HG03457 (cell line): ENCODE measurements around the gene ABCA3.

Experiments used
- ATAC-seq: cut with Tn5 transposase; IDR thresholded peaks from one replicate; pipeline ENCODE4 v1.9.1; 2021; ENCODE audit warnings: moderate number of reproducible peaks; ENCODE audit not compliant: unreplicated experiment

ABCA3 gene

GRCh38 chr16:2358811-2359210 is 18.3 kb upstream of the ABCA3 start:
- ATAC-seq: no peak

GRCh38 chr16:2357331-2357730 is 16.8 kb upstream of the ABCA3 start:
- ATAC-seq: no peak

- ATAC-seq: no peak
These were observed 10.0 kb upstream of the ABCA3 start for GRCh38 chr16:2350500-2350899.

GRCh38 chr16:2343211-2343610 is 2.7 kb upstream of the ABCA3 start:
- ATAC-seq: no peak

- ATAC-seq: no peak
These were observed 1.2 kb upstream of the ABCA3 start for GRCh38 chr16:2341456-2342447.

- ATAC-seq: peak; percentile 24
These were observed 725 bp downstream of the ABCA3 start for GRCh38 chr16:2339521-2340484.

- no peak for ATAC-seq
These were observed 2.9 kb downstream of the ABCA3 start for GRCh38 chr16:2337431-2338296.

GRCh38 chr16:2335286-2335895 is 5.1 kb downstream of the ABCA3 start:
- no peak for ATAC-seq

GRCh38 chr16:2333772-2334379 is 6.7 kb downstream of the ABCA3 start:
- no peak for ATAC-seq

GRCh38 chr16:2333231-2333630 is 7.3 kb downstream of the ABCA3 start:
- no peak for ATAC-seq

GRCh38 chr16:2331931-2332267 is 8.6 kb downstream of the ABCA3 start:
- ATAC-seq: no peak

- ATAC-seq: no peak
These were observed 9.2 kb downstream of the ABCA3 start for GRCh38 chr16:2331199-2331930.

GRCh38 chr16:2329532-2329931 is 11.0 kb downstream of the ABCA3 start:
- no peak for ATAC-seq

GRCh38 chr16:2328428-2328827 is 12.1 kb downstream of the ABCA3 start:
- ATAC-seq: no peak

GRCh38 chr16:2326191-2326590 is 14.3 kb downstream of the ABCA3 start:
- ATAC-seq: no peak

GRCh38 chr16:2325791-2326190 is 14.7 kb downstream of the ABCA3 start:
- ATAC-seq: no peak

GRCh38 chr16:2325181-2325580 is 15.3 kb downstream of the ABCA3 start:
- ATAC-seq: no peak

- ATAC-seq: no peak
These were observed 16.1 kb downstream of the ABCA3 start for GRCh38 chr16:2324296-2324859.

- no peak for ATAC-seq
These were observed 16.8 kb downstream of the ABCA3 start for GRCh38 chr16:2323701-2324100.
